Pons (tissue), 1 donor: ENCODE measurements around the gene ZBTB46.
"Not testable (repeated sequence)": the region's sequence is repeated elsewhere in the genome, so short reads cannot be mapped to it uniquely, and the experiment has no call there.

Experiments used
- DNase-seq: peaks from one replicate; pipeline ENCODE4 v3.0.0-alpha.2; 2016; ENCODE audit warnings: low spot score

Gene ZBTB46

DNA sequence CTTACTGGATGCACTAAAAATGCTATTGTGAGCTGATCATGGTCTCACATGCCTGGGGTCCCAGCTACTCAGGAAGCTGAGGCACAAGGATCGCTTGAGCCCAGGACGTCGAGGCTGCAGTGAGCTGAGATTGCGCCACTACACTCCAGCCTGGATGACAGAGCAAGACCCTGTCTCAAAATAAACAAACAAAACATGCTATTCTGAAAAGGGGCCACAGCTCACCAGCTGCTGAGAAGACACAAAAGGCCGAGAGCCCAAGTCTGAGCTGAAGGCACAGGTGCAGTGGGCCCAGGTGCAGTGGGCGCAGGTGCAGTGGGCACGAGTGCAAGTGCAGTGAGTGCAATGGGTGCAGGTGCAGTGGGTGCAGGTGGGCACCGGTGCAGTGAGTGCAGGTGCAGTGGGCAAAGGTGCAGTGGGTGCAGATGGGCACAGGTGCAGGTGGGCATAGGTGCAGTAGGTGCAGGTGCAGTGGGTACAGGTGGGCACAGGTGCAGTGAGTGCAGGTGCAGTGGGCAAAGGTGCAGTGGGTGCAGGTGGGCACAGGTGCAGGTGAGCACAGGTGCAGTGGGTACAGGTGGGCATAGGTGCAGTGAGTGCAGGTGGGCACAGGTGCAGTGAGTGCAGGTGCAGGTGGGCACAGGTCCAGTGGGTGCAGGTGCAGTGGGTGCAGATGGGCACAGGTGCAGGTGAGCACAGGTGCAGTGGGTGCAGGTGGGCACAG is 16.0 kb downstream of the ZBTB46 start:
- no peak for DNase-seq

DNA sequence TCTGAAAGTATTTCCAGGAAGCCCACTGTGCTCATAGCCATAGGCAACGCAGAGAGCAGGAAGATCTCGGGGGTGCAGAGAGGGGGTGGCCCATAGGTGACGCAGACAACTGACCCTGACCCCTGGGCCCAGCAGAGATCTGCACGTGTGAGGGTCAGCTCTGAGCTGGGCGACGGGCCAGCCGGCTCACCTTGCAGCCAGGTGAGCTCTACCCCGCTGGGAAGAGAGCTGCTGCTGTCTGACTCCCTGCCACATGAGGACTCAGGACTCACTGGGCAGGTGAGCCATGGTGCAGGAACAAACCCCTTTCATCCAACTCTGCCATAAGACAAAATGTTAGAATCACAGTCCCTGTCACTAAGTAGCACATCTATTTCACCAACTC is 19.6 kb downstream of the ZBTB46 start:
- no peak for DNase-seq

DNA sequence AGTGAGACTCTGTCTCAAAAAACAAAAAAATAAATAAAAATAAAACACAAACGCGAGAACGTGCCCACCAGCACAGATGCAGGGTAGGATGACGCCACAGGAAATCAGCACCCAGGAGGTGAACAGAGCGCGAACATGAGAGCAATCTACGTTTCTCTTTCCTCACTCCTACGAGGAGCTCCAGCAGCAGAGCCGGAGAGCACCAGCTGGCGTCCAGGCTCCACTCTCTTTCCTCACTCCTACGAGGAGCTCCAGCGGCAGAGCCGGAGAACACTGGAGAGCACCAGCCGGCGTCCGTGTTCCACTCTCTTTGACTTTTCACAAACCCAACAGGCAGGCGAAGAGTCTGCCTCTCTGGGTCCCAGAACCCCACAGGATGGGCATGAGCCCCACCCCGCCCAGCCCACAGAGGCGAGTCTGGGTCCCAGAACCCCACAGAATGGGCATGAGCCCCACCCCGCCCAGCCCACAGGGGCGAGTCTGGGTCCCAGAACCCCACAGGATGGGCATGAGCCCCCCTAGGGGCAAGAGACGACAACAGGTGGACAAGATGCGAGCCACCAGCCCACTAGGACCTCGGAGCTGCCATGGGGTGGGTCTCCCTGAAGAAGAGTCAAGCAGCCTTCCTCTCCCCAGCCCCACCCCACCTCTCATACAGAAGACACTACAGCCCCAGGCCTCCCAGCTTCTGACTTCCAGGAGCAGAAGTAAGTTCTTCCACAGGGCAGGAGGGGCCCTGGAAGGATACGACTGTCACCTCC is 20.2 kb downstream of the ZBTB46 start:
- DNase-seq, result no peak

DNA sequence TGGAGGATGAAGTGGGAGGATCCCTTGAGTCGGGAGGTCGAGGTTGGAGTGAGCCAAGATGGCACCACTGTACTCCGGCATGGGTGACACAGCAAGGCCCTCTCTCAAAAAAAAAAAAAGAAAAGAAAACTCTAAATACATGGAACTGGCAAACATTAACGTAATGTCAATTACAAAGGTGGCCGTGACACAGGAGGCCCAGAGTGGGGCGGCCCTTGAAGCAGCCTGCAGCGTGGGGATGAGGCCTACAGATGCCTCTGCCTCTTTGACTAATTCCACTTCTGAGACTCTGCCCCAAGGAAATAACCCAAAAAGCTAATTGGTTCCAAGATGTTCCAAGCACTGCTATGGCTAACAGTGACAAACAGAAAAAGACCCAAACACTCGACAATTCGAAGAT is 21.2 kb downstream of the ZBTB46 start:
- DNase-seq, result no peak

DNA sequence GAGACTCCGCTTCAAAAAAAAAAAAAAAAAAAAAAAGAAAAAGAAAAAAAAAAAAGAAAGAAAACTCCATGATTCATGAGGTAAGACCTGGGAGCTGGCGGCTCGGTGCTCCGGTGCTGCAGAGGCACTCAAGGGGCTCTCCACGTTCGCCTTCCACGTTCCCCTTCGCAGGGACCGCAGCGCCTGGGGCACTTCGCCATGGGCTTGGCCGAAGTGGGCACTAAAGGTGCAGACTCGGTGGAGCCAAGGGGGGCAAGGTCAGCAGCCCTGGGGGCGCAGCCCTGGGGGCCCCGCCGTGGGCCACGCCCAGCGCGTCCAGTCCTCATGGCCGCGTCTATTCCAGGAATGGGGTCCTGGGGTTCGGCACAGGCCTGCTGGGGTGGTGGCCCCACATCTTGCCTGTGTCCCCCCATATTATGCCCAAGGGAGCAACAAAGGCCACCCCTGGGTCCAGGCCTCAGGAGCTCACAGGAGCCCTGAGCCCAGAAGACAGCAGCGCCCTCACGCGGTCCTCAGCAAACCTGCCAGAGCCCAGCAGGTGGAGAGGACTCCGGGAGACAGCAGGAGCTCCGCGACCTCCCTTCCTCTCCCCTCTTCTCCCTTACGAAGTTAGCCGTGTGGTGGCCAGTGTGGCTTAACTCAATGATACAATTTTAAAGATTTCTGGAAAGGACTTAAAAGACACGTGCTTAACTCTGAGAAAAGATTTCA is 21.9 kb downstream of the ZBTB46 start:
- DNase-seq, result no peak

DNA sequence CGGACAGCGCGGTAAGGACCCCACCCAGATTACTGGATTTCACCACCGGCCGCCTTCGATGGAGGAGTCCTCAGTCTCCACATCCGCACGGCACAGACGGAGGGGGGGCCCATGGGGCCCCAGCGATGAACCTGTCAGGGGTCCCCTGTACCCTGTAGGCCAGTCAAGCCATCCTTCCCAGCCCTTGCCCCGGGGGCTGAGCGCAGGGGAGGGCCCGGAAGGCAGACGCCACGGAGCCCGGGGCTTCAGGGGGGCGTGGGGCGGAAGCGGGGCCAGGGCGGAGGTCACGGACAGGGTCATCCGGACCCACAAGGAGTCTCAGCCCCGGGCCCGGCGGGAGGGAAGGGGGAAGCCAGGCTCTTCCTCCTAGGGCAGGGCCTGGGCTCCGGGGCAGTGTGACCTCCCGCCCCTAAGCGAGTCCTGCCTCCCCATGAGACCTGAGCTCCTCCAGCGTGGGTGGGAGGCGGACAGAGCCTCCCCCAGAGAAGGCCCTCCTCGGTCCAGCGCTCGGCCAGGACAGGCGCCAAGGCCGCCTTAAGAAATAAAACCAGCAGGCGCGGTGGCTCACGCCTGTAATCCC is 22.8 kb downstream of the ZBTB46 start:
- DNase-seq, result no peak

DNA sequence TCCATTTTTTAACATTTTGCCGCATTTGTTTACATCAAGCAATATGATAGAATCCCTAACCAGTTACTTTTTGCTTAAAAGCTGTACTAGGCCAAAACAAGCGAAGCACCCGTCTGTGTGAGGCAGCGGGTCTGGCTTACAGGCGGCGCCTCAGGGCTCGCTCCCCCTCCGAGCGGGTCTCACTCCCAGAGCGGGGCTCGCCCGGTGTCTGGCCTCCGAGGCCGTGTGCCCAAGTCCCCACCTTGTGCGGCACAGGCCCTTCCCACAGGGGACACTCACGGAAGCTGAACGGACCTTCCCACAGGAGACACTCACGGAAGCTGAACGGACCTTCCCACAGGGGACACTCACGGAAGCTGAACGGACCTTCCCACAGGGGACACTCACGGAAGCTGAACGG is 23.4 kb downstream of the ZBTB46 start:
- no peak for DNase-seq

GRCh38 chr20:63804308-63804636 is 26.8 kb downstream of the ZBTB46 start:
- DNase-seq, result no peak

- DNase-seq, result no peak
Measured at GRCh38 chr20:63802469-63803240, 28.4 kb downstream of the ZBTB46 start.

DNA sequence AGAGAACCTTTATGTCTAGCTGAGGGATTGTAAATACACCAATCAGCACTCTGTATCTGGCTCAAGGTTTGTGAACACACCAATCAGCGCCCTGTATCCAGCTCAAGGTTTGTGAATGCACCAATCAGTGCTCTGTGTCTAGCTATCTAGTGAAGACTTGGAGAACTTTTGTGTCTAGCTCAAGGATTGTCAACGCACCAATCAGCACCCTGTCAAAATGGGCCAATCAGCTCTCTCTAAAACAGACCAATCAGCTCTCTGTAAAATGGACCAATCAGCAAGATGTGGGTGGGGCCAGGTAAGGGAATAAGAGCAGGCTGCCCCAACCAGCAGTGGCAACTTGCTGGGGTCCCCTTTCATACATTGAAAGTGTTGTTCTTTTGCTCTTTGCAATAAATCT is 29.9 kb downstream of the ZBTB46 start:
- DNase-seq, result not testable (repeated sequence)

GRCh38 chr20:63800411-63800810 is 30.7 kb downstream of the ZBTB46 start:
- DNase-seq, result not testable (repeated sequence)

GRCh38 chr20:63799127-63799526 is 31.9 kb downstream of the ZBTB46 start:
- not testable (repeated sequence) for DNase-seq

GRCh38 chr20:63797175-63797574 is 33.9 kb downstream of the ZBTB46 start:
- DNase-seq, result not testable (repeated sequence)

DNA sequence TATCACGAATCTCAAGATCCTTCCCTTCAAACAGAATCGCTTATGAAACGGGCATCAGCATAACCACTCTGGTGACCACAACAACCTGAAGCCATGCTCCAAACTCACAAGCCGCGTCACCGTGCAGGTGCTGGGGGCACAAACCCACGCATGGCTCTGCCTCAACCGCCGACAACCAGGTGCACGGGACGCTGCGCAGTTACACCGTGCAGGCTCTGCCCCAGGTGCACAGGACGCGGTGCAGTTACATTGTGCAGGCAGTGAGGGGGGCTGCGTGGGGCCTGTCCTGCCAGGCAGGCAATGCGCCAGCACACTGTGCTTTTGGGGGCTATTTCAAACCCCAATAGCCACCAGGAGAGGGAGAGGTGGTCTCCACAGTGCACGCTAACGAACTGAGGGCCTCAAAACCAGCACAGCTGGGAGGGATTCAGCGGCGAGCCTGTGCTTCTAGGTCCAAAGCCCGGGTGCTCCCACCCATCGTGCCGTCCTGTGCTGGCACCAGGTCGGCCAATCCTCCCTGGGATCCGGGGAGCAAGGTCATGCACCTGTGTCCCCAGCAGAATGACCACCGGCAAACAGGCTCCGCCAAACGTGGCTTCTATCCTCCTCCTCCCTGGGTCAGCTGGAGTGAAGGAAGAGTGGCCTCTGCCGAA is 35.8 kb downstream of the ZBTB46 start:
- DNase-seq, result no peak

DNA sequence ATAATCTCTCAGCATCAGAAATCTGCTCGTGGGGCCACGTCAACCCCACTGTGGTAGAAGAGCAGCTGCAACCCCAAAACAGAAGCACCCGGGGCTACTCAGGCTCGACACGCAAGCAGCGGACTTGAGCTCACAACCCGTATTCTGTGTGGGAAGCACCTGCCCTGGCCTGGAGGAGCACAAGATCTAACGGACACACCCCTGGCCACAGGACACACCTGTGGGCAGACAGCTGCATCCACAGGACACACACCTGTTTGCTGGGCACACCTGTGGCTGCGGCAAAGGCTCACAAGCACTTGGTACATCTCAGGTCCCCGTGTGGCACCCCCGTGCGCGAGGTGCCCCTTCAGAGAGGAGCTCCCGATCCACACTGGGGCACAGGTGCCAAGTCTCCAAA is 36.5 kb downstream of the ZBTB46 start:
- DNase-seq, result no peak

DNA sequence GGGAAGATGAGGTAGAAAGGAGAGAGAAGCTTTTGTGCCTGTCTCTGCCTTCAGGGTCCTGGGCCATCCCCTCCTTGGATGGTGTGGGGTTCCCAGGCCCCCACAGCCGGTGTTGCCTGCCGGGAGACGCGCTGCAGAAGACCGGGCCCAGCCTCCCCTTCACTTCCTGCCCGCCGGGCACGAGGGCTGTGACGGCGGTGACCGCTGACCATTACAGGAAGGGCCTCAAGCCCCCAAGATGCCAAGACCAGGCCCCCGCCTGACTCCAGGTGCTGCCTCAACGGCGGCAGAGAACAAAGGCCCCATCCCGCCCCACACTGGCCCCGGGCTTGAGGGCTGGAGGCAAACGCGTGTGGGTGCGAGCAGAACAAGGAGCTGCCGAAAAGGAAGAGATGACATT is 38.2 kb downstream of the ZBTB46 start:
- DNase-seq, result no peak

- no peak for DNase-seq
Measured at GRCh38 chr20:63791497-63792156, 39.4 kb downstream of the ZBTB46 start.

DNA sequence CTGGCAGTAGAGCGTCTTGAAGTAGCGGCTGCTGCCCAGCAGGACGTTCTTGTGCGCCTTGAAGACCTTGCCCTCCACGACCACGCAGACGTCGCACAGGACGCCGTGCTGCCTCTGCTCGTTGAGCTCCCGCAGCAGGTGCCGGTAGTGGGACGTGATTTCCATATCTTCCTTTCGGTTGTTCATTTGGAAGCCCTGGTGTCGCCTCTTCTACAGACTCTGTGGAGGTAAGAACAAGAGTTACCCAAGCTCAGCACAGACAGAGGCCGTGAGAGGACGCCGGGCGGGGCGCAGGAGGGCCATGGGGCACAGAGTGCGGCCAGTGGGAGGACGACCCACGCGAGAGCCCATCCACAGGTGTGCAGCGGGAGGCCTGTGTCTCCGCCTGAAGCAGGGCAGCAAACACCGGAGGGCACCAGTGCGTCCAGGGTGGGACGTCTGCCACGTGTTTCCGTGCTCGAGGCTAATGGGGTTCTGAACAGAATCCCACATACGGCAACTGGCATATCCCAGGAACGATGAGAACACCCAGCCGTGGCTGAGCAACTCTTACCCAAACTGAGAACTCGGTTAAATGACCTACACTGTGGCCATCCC is 40.4 kb downstream of the ZBTB46 start:
- no peak for DNase-seq

- DNase-seq, result no peak
Measured at GRCh38 chr20:63789836-63790571, 41.1 kb downstream of the ZBTB46 start.

DNA sequence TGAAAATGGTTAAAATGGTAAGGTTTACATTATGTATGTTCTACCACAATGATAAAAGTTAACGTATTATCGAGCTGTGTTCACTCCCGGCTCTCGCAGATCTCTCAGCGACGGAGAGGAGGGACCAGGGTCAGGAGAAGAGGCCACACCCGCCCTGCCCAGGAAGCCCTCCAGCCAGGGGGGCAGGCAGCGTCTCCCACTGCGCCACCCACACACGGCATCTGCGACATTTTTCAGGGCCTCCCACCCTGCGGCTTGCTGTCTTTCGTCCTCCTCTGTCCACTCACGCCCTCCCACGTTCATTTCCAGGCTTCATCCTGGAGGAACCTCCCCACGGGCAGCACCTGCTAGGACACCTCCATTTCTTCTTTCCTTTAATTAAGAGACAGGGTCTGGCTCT is 43.3 kb downstream of the ZBTB46 start:
- DNase-seq, result no peak
